ENCODE data around the gene SH2D7.

DNA sequence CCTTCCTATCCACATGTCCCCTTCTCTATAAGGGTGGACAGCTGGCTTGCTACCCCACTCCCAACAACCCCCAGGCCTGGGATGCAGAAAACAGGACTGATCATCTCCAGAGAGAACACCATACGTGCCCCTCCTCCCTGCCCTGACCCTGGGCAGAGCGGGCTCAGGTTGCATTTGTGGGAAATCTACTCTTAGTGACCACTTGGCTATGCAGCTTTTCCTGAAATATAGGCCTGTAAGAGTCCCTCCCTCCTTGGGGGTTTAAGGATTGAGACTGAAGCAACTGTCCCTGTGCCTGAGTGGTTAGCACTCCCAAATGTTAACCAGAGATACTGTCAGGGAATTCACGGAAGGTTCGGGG is 11.7 kb downstream of the SH2D7 start:
- TF ChIP-seq, protein P1, sequence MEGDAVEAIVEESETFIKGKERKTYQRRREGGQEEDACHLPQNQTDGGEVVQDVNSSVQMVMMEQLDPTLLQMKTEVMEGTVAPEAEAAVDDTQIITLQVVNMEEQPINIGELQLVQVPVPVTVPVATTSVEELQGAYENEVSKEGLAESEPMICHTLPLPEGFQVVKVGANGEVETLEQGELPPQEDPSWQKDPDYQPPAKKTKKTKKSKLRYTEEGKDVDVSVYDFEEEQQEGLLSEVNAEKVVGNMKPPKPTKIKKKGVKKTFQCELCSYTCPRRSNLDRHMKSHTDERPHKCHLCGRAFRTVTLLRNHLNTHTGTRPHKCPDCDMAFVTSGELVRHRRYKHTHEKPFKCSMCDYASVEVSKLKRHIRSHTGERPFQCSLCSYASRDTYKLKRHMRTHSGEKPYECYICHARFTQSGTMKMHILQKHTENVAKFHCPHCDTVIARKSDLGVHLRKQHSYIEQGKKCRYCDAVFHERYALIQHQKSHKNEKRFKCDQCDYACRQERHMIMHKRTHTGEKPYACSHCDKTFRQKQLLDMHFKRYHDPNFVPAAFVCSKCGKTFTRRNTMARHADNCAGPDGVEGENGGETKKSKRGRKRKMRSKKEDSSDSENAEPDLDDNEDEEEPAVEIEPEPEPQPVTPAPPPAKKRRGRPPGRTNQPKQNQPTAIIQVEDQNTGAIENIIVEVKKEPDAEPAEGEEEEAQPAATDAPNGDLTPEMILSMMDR (IDR thresholded peaks at IDR 0.05; ENCODE audit: low read depth, low read length), result no peak
- TF ChIP-seq EZH2phosphoT487 (IDR thresholded peaks at IDR 0.05; ENCODE audit: low read depth), result no peak
